K562 (cell line): ENCODE results near the gene GDPD2. TPM values are rescaled to one million over a fixed set of nuclear protein-coding genes. Genes with fewer than 3 reads are reported as not detected.
A peak's percentile ranks its signal among the peaks of the same experiment; 100 is the strongest.

Experiments
- CAMTA2 ChIP-seq: fragments of 250-450 bp; sonication (Bioruptor Pico); conservative IDR thresholded peaks from 2 replicates; pipeline ENCODE4 v1.5.1; 2022
- CCNT2 ChIP-seq: IDR thresholded peaks from 2 replicates; pipeline ENCODE4 v1.6.1; 2011; ENCODE audit warnings: borderline replicate concordance, low read depth, mild to moderate bottlenecking, moderate library complexity, mixed read lengths, low read length; ENCODE audit not compliant: insufficient read length; ENCODE audit errors: extremely low read depth
- ETS2 ChIP-seq: IDR thresholded peaks from 2 replicates; pipeline ENCODE4 v1.6.1; 2016; ENCODE audit warnings: borderline replicate concordance, missing genetic modification characterization, mild to moderate bottlenecking, moderate library complexity, missing compliant biosample characterization; ENCODE audit not compliant: poor library complexity, severe bottlenecking
- FUS ChIP-seq: fragments of 200-400 bp; formaldehyde crosslinking; optimal IDR thresholded peaks from 2 replicates; pipeline ENCODE3; 2017; ENCODE audit warnings: low read depth, low read length
- HCFC1 ChIP-seq: IDR thresholded peaks from 2 replicates; pipeline ENCODE4 v1.6.1; 2012; ENCODE audit warnings: low read depth, low read length, improper control_type of control experiment
- MED1 ChIP-seq: sonication (generic); formaldehyde crosslinking; IDR thresholded peaks from 2 replicates; pipeline ENCODE4 v1.8.1; 2023; ENCODE audit warnings: missing genetic modification reagents, borderline replicate concordance
- NCOA1 ChIP-seq: fragments of 450-650 bp; IDR thresholded peaks from 2 replicates; pipeline ENCODE4 v1.6.1; 2016; ENCODE audit warnings: low read depth
- POLR2G ChIP-seq: fragments of 200-400 bp; formaldehyde crosslinking; IDR thresholded peaks from 2 replicates; pipeline ENCODE4 v1.6.1; 2017; ENCODE audit warnings: low read depth, mild to moderate bottlenecking, antibody characterized with exemption, low read length, moderate library complexity
- RAD21 ChIP-seq, 2 experiments: fragments of 250-450 bp in 1 of 2; fragments of 450-650 bp in 1 of 2; sonication (Bioruptor Pico) in 1 of 2; formaldehyde crosslinking in 1 of 2; IDR thresholded peaks in 1 of 2; conservative IDR thresholded peaks in 1 of 2; 2 replicates each; pipeline versions ENCODE4 v1.4.0 to v1.8.0; 2020 to 2022; ENCODE audit warnings: mild to moderate bottlenecking in 2 of 2, moderate library complexity in 1 of 2
- YBX1 ChIP-seq: fragments of 450-650 bp; IDR thresholded peaks from 2 replicates; pipeline ENCODE4 v1.7.1; 2016; ENCODE audit warnings: mild to moderate bottlenecking
- YY1 ChIP-seq, 3 experiments: IDR thresholded peaks; 2 replicates each; pipeline ENCODE4 v1.6.1; 2011; ENCODE audit warnings: low read length in 2 of 3, mild to moderate bottlenecking in 2 of 3, moderate library complexity in 2 of 3, borderline replicate concordance in 1 of 3, control low read depth in 1 of 3, low read depth in 1 of 3; ENCODE audit not compliant: insufficient read depth in 3 of 3, insufficient replicate concordance in 2 of 3, control insufficient read depth in 1 of 3, insufficient read length in 1 of 3; ENCODE audit errors: extremely low read depth in 1 of 3
- ZBTB17 ChIP-seq: fragments of 450-650 bp; formaldehyde crosslinking; IDR thresholded peaks from 2 replicates; pipeline ENCODE4 v1.4.0; 2020; ENCODE audit warnings: mild to moderate bottlenecking
- ZNF263 ChIP-seq: sonication (generic); formaldehyde crosslinking; IDR thresholded peaks from 2 replicates; pipeline ENCODE4 v1.8.0; 2022; ENCODE audit warnings: mild to moderate bottlenecking, missing genetic modification reagents, borderline replicate concordance
- ZNF551 ChIP-seq: fragments of 250-450 bp; sonication (Bioruptor Pico); IDR thresholded peaks from 2 replicates; pipeline ENCODE4 v1.5.0; 2021; ENCODE audit warnings: mild to moderate bottlenecking, moderate library complexity
- ZNF75A ChIP-seq: fragments of 450-650 bp; formaldehyde crosslinking; IDR thresholded peaks from 2 replicates; pipeline ENCODE4 v1.4.0; 2020; ENCODE audit warnings: mild to moderate bottlenecking
- polyA plus RNA-seq, 8 experiments: library from polyadenylated mRNA; depleted of rRNA in 4 of 8; stranded (reverse) in 5 of 8; unstranded in 3 of 8; fragments of >200 nt; fragmentation: Nextera tagmentation in 2 of 8; fragmentation: Illumina TruSeq in 1 of 8; extraction: Ambion mirVana in 2 of 8; extraction: Trizol in 1 of 8; gene quantifications; 2 replicates each; pipeline versions ENCODE4 v1.2.1 to v1.2.3, GENCODE V29; 2011 to 2014; ENCODE audit warnings: inconsistent platforms in 1 of 8, missing spikeins in 1 of 8
- total RNA-seq, 7 experiments: library from RNA; depleted of rRNA in 6 of 7; stranded (reverse); fragments of >200 nt in 6 of 7; fragmentation: Illumina TruSeq in 2 of 7; extraction: Trizol in 2 of 7; gene quantifications; 2 replicates each; pipeline versions ENCODE4 v1.2.1 to v1.2.3, GENCODE V29; 2011 to 2021; ENCODE audit warnings: low replicate concordance in 1 of 7
- TF ChIP-seq, protein P1 (sequence below): sonication (generic); formaldehyde crosslinking; IDR thresholded peaks from 2 replicates; pipeline ENCODE4 v1.8.0; 2022; ENCODE audit warnings: mild to moderate bottlenecking, missing genetic modification reagents
- TF ChIP-seq, protein P2 (sequence below): fragments of 450-650 bp; IDR thresholded peaks from 2 replicates; pipeline ENCODE4 v1.7.0; 2016; ENCODE audit warnings: borderline replicate concordance
- TF ChIP-seq, protein P3 (sequence below): conservative IDR thresholded peaks from 2 replicates; pipeline ENCODE4 v1.6.1; 2011; ENCODE audit warnings: low read depth, mild to moderate bottlenecking, low read length; ENCODE audit not compliant: control insufficient read depth
- TF ChIP-seq, protein P4 (sequence below): sonication (generic); formaldehyde crosslinking; IDR thresholded peaks from 2 replicates; pipeline ENCODE4 v1.8.1; 2023; ENCODE audit warnings: mild to moderate bottlenecking, missing genetic modification reagents

Gene GDPD2
- total and polyA plus RNA-seq, 9 of the 15 experiments (the other 6 are each of a cell fraction or from before 2014, with no cell fraction given) = not detected

DNA sequence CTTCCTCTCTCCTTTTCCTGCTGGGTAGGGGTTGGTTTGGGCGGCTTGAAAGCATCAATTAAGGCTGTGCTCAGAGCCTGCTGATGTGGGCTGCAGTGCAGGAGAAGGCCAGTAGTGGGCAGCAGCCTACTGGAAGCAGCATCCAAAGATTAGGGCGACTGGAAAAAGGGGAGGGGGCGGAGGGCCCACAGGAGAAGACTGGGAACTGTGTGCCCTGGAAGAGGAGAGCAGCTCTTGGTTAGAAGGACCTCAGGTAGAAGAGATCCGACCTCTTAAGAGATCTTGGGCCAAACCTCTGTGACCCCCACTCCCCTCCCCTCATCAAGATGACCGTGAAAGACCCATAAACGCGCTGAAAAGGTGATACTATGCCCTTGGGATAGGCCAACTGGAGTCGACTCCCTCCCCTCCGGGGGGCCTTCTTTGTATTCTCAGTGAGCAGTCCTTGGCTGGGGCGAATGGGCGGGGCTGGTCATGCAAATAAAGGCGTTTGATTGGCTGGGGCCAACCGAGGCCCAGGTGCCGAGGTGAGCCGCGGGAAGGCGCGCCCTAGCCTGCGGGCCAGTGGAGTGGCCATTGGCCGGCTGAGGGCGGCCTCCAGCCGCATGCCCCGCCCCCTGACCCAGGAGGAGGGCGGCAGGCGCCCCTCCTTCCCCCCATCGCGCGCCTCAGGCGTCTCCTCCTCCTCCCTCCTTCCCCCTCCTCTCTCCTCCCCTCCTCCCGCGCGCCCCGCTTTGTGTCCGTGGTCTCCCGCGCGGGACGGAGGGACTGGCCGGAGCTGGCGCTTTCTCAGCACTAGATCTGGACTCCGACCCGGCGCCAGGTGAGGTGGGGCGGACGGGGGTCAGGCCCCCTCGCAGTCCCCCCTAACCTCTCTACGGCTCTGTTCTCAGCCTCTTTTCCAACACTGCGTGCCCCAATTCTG, 31.6 kb downstream of the GDPD2 start (continued):
- no peak for TF ChIP-seq NCOA1
- TF ChIP-seq MED1 (CRISPR knock-in tag) = no peak
- TF ChIP-seq ZNF75A (CRISPR knock-in tag) = no peak
- TF ChIP-seq FUS = no peak
- no peak for TF ChIP-seq ETS2 (tag)
- TF ChIP-seq ZBTB17 (CRISPR knock-in tag) = no peak
- TF ChIP-seq YBX1 = no peak
- peak in 1 of 3 experiments; percentile 11 for TF ChIP-seq YY1 (IDR thresholded peaks at IDR 0.05; ENCODE audit: borderline replicate concordance in 1 of 3, control insufficient read depth in 1 of 3, extremely low read depth in 1 of 3, insufficient read depth in 3 of 3, insufficient read length in 1 of 3, insufficient replicate concordance in 2 of 3, low read depth in 1 of 3, low read length in 2 of 3)
- TF ChIP-seq, protein P1, sequence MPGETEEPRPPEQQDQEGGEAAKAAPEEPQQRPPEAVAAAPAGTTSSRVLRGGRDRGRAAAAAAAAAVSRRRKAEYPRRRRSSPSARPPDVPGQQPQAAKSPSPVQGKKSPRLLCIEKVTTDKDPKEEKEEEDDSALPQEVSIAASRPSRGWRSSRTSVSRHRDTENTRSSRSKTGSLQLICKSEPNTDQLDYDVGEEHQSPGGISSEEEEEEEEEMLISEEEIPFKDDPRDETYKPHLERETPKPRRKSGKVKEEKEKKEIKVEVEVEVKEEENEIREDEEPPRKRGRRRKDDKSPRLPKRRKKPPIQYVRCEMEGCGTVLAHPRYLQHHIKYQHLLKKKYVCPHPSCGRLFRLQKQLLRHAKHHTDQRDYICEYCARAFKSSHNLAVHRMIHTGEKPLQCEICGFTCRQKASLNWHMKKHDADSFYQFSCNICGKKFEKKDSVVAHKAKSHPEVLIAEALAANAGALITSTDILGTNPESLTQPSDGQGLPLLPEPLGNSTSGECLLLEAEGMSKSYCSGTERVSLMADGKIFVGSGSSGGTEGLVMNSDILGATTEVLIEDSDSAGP (CRISPR knock-in tag) = no peak
- TF ChIP-seq ZNF263 (CRISPR knock-in tag) = peak; percentile 94
- TF ChIP-seq POLR2G = peak; percentile 73
- TF ChIP-seq, protein P2, sequence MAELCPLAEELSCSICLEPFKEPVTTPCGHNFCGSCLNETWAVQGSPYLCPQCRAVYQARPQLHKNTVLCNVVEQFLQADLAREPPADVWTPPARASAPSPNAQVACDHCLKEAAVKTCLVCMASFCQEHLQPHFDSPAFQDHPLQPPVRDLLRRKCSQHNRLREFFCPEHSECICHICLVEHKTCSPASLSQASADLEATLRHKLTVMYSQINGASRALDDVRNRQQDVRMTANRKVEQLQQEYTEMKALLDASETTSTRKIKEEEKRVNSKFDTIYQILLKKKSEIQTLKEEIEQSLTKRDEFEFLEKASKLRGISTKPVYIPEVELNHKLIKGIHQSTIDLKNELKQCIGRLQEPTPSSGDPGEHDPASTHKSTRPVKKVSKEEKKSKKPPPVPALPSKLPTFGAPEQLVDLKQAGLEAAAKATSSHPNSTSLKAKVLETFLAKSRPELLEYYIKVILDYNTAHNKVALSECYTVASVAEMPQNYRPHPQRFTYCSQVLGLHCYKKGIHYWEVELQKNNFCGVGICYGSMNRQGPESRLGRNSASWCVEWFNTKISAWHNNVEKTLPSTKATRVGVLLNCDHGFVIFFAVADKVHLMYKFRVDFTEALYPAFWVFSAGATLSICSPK = no peak
- peak; percentile 55 to 77 for TF ChIP-seq RAD21 (CRISPR knock-in tag; conservative IDR thresholded peaks at IDR 0.05 in 1 of 2, IDR thresholded peaks at IDR 0.05 in 1 of 2)
- TF ChIP-seq, protein P3, sequence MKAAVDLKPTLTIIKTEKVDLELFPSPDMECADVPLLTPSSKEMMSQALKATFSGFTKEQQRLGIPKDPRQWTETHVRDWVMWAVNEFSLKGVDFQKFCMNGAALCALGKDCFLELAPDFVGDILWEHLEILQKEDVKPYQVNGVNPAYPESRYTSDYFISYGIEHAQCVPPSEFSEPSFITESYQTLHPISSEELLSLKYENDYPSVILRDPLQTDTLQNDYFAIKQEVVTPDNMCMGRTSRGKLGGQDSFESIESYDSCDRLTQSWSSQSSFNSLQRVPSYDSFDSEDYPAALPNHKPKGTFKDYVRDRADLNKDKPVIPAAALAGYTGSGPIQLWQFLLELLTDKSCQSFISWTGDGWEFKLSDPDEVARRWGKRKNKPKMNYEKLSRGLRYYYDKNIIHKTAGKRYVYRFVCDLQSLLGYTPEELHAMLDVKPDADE = no peak
- no peak for TF ChIP-seq ZNF551 (CRISPR knock-in tag)
- no peak for TF ChIP-seq CCNT2
- TF ChIP-seq, protein P4, sequence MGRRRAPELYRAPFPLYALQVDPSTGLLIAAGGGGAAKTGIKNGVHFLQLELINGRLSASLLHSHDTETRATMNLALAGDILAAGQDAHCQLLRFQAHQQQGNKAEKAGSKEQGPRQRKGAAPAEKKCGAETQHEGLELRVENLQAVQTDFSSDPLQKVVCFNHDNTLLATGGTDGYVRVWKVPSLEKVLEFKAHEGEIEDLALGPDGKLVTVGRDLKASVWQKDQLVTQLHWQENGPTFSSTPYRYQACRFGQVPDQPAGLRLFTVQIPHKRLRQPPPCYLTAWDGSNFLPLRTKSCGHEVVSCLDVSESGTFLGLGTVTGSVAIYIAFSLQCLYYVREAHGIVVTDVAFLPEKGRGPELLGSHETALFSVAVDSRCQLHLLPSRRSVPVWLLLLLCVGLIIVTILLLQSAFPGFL = no peak
- no peak for TF ChIP-seq CAMTA2 (CRISPR knock-in tag)
- TF ChIP-seq HCFC1 = no peak
